ENCODE data around the gene TMEM201.

TMEM201 gene

DNA sequence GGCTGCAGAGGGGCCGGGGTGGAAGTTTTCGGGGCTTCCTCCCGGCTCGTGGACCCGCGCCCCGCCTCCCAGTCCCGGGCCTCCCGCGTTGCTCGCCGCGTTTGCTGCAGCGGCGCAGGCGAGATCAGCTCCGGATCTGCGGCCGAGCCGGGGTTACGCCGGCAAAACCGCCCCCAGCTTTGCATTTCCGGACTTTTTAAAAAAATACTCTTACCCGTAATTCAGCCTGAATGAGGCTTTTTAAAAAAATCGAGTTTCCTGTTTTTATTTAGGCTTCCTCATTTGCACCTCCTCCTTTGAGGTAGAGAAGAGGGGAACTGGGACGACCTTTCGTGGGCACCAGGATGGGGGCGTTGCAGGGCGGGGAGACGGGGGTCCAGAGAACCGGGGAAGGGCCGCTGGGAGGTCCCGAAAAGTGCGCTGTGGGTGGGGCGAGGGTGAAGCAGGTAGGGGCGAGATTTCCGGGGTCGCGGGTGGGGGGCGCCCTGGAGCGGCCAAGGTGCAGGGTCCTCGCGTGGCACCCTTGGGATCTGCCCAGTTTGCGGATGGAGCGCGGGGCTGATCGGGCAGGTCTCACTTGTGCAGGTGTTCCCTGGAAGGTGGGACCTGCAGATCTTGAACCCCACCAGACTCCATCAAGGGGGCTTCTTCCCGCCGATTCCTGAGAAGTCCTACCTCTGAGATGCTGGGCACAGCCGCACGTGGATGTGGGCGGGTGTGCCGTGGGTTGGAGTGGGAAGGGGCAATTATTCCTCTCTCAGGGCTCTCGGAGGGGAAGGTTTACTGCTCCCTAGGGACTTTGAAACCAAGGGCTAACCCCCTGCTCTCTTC is 63.9 kb downstream of the TMEM201 start:
- peak in 1 of 2 donors; percentile 50 for DNase-seq (ENCODE audit: low read depth in 2 of 2, low spot score in 1 of 2)

DNA sequence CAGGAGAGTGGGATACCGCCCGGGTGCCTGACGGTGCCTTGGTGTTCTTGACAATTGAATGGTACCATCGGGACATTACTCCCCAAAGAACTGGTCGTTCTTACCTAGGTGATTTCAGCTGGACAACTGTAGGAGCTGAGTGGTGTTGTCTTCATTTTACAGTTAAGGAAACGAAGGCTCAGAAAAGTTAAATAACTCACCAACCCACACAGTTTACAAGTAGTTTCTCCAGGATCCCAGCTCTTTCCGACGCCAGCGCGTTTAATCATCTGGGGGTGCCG is 64.4 kb downstream of the TMEM201 start:
- no peak for DNase-seq (ENCODE audit: low read depth in 2 of 2, low spot score in 1 of 2)

DNA sequence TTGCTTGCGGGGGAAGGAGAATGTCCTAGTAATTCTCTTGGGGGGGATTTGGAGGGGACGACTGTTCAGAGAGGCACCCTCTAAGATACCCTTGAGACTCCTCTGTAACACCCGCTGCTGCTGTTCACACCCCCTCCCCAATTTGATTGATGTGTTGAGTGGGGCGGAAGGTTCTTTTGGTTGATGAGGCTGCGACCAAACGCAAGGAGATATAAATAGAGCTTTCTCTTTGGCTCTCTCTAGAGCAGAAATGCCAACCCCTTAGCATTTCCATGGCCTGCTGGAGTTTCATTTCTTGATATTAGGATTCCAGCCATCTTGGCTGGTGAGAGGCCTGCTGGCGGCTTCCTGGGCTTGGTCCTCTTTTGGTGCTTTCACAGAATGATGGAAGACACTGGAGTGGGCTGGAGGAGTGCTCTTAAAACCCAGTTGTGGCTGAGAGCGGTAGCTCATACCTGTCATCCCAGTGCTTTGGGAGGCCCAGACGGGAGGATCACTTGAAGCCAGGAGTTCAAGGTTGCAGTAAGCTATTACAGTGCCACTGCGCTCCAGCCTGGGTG is 64.9 kb downstream of the TMEM201 start:
- DNase-seq (ENCODE audit: low read depth in 2 of 2, low spot score in 1 of 2): no peak

DNA sequence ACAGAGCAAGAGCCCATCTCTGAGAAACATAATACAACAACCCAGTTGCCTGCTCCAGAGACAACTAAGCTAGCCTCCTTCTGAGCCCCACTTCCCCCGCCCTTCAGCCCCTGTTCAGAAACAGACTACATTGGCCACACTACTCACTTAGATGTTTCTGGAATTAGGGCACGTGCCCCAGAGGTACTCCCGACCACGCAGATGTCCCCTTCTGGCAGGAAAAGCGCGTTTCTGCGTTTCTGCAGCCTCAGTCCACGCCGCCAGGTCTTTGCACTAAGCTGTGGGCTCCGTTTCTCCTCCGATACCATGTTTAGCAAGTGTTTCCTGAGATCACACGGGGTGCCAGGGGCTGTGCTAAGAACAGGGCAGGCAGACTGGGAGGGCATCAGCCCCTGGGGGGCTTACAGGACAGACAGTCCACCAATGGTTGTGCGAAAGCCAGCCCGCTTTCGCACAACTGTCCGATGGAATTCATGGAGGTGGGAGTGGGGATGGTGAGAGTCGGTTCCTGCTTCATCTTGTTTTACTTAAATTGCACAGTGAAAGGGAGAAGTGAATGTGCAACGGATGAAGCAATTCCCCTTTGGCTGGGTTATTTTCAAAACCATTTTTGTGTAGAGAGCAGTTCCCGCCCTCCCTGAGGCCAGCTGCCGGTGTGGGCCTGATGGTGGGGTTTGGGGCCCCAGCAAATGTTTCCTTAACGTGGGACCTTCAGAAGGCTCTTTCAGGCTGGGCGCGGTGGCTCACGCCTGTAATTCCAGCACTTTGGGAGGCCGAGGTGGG is 65.5 kb downstream of the TMEM201 start:
- no peak for DNase-seq (ENCODE audit: low read depth in 2 of 2, low spot score in 1 of 2)

DNA sequence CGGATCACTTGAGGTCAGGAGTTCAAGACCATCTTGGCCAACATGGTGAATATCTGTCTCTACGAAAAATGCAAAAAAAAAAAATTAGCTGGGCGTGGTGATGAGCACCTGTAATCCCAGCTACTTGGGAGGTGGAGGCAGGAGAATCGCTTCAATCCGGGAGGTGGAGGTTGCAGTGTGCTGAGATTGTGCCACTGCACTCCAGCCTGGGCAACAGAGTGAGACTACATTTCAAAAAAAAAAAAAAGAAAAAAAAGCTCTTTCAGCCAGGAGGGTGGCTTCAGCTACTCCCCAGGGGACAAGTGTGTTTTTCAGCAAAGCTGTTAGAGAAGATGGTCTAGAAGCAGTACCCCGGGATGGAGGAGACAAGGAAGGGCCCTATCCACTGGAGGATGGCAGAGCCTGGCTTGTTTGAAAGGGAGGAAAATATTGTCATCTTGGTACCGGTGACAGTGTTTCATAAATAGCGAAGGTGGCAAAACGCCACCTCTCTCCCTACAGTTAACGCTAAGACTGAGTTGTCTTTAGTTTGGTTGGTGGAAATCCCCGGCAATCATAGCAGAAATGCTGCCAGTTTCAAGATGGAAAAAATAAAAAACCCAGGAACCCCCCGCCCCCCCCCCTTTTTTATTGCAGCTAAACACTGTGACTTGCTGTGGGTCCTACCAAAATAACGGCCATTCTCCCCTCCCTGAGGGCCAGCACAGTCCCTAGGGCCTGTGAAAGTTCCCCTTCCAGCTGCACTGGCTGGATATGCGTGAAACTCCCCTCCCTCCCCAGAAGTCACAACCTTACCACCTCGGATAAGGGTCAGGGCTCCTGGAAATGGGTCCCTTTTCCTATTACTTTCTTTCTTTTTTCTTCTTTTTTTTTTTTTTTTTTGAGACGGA is 66.4 kb downstream of the TMEM201 start:
- DNase-seq (ENCODE audit: low read depth in 2 of 2, low spot score in 1 of 2): no peak

DNA sequence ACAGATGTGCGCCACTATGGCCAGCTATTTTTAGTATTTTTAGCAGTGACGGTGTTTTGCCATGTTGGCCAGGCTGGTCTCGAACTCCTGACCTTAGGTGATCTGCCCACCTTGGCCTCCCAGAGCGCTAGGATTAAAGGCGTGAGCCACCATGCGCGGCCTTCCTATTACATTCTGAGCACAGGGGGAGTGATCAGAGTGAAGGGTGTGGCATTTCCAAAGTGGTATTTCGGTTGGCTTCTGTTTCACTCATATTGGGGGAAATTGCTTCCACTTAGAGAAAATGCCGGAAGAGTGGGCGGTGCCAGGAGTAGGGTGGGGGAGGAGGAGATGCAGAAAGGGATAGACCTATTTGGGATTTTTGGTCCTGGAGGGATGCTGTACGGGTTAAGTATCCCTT is 67.1 kb downstream of the TMEM201 start:
- DNase-seq (ENCODE audit: low read depth in 2 of 2, low spot score in 1 of 2): no peak

DNA sequence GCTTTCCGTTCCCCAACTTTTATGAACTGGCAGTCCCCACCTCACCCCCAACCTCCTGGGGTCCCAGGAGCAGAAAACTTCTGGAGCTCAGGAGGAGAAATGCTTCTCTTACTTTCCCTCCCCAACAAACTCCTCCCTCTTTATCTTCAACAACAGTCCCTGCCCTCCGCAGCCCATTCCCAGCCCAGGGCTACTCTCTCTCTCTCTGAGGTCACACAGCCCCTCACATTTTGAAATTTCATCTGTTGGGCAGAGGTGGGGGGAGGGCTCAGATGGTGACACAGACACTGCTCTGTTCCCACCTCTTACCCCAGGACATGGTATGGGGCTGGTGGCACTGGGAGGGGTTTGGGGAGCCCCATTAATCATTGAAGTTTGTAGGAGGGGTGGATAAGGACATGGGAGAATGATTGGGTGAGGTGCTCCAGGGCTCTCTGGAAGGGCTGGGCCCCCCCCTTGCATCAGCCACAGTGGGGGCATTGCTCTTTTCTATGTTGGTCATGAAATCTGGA is 68.9 kb downstream of the TMEM201 start:
- DNase-seq (ENCODE audit: low read depth in 2 of 2, low spot score in 1 of 2): no peak

DNA sequence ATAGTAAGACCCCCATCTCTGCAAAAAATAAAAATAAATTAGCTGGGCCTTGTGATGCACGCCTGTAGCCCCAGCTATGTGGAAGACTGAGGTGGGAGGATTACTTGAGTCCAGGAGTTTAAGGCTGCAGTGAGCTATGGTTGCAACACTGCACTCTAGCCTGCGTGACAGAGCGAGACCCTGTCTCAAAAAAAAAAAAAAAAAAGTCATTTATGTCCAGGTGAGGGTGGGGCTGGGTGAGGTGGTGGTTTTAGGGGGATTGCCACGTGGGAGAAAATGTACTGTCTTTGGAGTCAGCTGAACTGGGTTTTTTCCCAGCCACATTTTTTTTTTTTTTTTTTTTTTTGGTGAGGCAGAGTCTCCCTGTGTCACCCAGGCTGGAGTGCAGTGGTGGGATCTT is 69.5 kb downstream of the TMEM201 start:
- DNase-seq (ENCODE audit: low read depth in 2 of 2, low spot score in 1 of 2): no peak

DNA sequence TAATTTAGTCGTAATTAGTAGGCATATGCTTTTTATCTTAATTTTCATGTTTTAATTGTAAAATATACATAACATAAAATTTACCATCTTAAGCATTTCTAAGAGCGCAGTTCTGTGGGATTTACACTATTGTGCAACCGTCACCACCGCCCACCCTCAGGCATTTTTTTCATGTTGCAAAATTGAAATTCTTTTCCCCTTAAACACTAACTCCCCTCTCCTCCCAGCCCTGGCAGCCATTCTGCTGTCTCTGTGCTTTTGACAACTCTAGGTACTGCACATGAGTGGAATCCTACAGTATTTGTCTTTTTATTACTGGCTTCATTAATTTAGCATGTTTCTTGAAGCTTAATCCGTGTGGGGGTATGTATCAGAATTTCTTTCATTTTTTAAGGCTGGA is 70.6 kb downstream of the TMEM201 start:
- DNase-seq (ENCODE audit: low read depth in 2 of 2, low spot score in 1 of 2): no peak

DNA sequence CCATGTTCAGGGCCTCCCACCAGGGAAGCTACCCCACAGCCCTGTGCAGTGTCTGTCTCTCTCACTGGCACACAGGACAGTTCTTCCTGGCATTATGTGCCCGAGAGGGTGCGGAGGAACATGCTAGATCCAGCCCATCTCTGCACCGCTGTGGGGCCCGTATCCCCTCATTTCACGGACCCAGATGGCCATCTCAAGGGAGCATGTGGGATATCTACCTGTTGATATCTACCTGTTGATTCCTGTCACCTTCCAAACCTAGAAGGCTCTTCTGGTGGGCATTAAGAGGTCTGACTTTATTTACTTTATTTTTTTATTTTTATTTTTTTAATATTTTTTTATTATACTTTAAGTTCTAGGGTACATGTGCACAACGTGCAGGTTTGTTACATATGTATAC is 74.5 kb downstream of the TMEM201 start:
- no peak for DNase-seq (ENCODE audit: low read depth in 2 of 2, low spot score in 1 of 2)

Measured in stimulated activated CD8-positive, alpha-beta memory T cell treated with anti-CD3 and anti-CD28 coated beads, Interleukin-4, amount 100 ng/mL, for 4 hours (primary cell).